Measurements from ENCODE around the gene PAIP2.
"Not testable (repeated sequence)": the region's sequence is repeated elsewhere in the genome, so short reads cannot be mapped to it uniquely, and the experiment has no call there.

PAIP2 gene

GRCh38 chr5:139384591-139385051 is 43.0 kb downstream of the PAIP2 start:
- H3K9ac ChIP-seq = peak overlapping the region; percentile 98
- no peak for TF ChIP-seq Cebpa-rat (IDR thresholded peaks at IDR 0.05)
- peak overlapping the region; percentile 99 for H3K4me2 ChIP-seq
- peaks cover 24% of the 10 kb centered on the region for H4K20me1 ChIP-seq
- H3K4me1 ChIP-seq = peaks cover 83% of the 10 kb centered on the region
- peaks cover 25% of the 10 kb centered on the region; the same call in 1 of the 2 replicates for H3K36me3 ChIP-seq
- no peaks in the 10 kb centered on the region for H3K9me3 ChIP-seq
- H3K27ac ChIP-seq = peak overlapping the region; percentile 100
- peak overlapping the region; percentile 78 for H3K4me3 ChIP-seq
- H3K27me3 ChIP-seq = no peaks in the 10 kb centered on the region

- H3K36me3 ChIP-seq = peaks cover 18% of the 10 kb centered on the region; the same call in 1 of the 2 replicates
- H3K4me3 ChIP-seq = peak overlapping the region; percentile 78
- peaks cover 82% of the 10 kb centered on the region for H3K4me1 ChIP-seq
- peak overlapping the region; percentile 100 for H3K27ac ChIP-seq
- peak overlapping the region; percentile 98 for H3K9ac ChIP-seq
- H4K20me1 ChIP-seq = peaks cover 24% of the 10 kb centered on the region
- H3K9me3 ChIP-seq = no peaks in the 10 kb centered on the region
- H3K4me2 ChIP-seq = peak overlapping the region; percentile 99
- no peaks in the 10 kb centered on the region for H3K27me3 ChIP-seq
- no peak for TF ChIP-seq Cebpa-rat (IDR thresholded peaks at IDR 0.05)
These were observed 43.7 kb downstream of the PAIP2 start for GRCh38 chr5:139385061-139386049.

GRCh38 chr5:139386050-139386438 is 44.4 kb downstream of the PAIP2 start:
- H3K27ac ChIP-seq = peak overlapping the region; percentile 100

GRCh38 chr5:139386956-139387355 is 45.3 kb downstream of the PAIP2 start:
- peak overlapping the region; percentile 78 for H3K4me3 ChIP-seq
- H3K9me3 ChIP-seq, H3K27me3 ChIP-seq: not testable (repeated sequence)
- H3K9ac ChIP-seq = peak overlapping the region; percentile 98
- H3K4me1 ChIP-seq = peaks cover 80% of the 10 kb centered on the region
- H3K27ac ChIP-seq = peak overlapping the region; percentile 100
- peak overlapping the region; percentile 99 for H3K4me2 ChIP-seq
- H3K36me3 ChIP-seq = peaks cover 17% of the 10 kb centered on the region; the same call in 1 of the 2 replicates
- peaks cover 24% of the 10 kb centered on the region for H4K20me1 ChIP-seq

More at GRCh38 chr5:139386050-139386438, 44.4 kb downstream of the PAIP2 start:
- Histone ChIP-seq H4K20me1 (peaks cover 24% of the 10 kb centered on the region), H3K9ac (peak overlapping the region; percentile 98), H3K9me3 (no peaks in the 10 kb centered on the region), H3K27me3 (no peaks in the 10 kb centered on the region), H3K4me2 (peak overlapping the region; percentile 99), H3K4me1 (peaks cover 82% of the 10 kb centered on the region), H3K4me3 (peak overlapping the region; percentile 78), H3K36me3 (peaks cover 17% of the 10 kb centered on the region; the same call in 1 of the 2 replicates)
- peak; percentile 79 for TF ChIP-seq Cebpa-rat (IDR thresholded peaks at IDR 0.05)

DNA sequence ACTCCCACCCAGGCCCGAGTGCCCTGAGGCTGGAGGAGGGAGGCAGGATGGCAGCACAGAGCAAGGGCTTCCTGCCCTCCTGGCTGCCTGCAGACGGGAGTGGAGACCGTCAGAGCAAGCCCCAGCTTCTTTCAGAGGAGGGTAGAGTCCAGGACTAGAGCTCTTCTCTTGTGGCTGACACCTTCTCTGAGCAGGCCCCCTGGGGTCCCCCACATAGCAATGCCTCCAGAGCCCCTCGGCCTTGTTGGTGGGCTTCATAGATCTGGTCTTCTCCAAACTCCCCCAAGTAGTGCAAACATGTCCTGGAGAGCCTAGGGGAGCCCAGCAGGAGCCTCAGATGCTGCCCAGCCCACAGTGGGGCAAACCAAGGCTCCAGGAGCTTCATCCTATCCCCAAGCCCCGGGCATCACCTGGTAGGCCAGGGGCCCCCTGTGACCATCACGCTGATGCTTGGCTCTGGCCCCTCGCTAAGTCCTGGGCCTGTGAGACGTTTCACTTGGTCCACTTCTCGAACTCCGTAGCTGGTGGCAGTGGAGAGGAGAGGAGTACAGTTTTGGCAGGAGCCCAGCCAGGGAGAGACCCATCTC is 46.0 kb downstream of the PAIP2 start:
- H3K27ac ChIP-seq = peak overlapping the region; percentile 100
- no peaks in the 10 kb centered on the region for H3K9me3 ChIP-seq
- peaks cover 20% of the 10 kb centered on the region for H4K20me1 ChIP-seq
- no peak for TF ChIP-seq Cebpa-rat (IDR thresholded peaks at IDR 0.05)
- H3K9ac ChIP-seq = peak overlapping the region; percentile 98
- H3K4me2 ChIP-seq = peak overlapping the region; percentile 99
- peak overlapping the region; percentile 78 for H3K4me3 ChIP-seq
- H3K27me3 ChIP-seq = no peaks in the 10 kb centered on the region
- H3K36me3 ChIP-seq = peaks cover 17% of the 10 kb centered on the region; the same call in 1 of the 2 replicates
- peaks cover 73% of the 10 kb centered on the region for H3K4me1 ChIP-seq

GRCh38 chr5:139388198-139388821 is 46.7 kb downstream of the PAIP2 start:
- Histone ChIP-seq H3K4me2 (peak overlapping the region; percentile 99), H4K20me1 (peaks cover 16% of the 10 kb centered on the region), H3K4me3 (peak overlapping the region; percentile 78), H3K9me3 (no peaks in the 10 kb centered on the region), H3K27me3 (no peaks in the 10 kb centered on the region), H3K4me1 (peaks cover 67% of the 10 kb centered on the region), H3K9ac (peak overlapping the region; percentile 98), H3K27ac (peak overlapping the region; percentile 100), H3K36me3 (peaks cover 17% of the 10 kb centered on the region; the same call in 1 of the 2 replicates)
- no peak for TF ChIP-seq Cebpa-rat (IDR thresholded peaks at IDR 0.05)

DNA sequence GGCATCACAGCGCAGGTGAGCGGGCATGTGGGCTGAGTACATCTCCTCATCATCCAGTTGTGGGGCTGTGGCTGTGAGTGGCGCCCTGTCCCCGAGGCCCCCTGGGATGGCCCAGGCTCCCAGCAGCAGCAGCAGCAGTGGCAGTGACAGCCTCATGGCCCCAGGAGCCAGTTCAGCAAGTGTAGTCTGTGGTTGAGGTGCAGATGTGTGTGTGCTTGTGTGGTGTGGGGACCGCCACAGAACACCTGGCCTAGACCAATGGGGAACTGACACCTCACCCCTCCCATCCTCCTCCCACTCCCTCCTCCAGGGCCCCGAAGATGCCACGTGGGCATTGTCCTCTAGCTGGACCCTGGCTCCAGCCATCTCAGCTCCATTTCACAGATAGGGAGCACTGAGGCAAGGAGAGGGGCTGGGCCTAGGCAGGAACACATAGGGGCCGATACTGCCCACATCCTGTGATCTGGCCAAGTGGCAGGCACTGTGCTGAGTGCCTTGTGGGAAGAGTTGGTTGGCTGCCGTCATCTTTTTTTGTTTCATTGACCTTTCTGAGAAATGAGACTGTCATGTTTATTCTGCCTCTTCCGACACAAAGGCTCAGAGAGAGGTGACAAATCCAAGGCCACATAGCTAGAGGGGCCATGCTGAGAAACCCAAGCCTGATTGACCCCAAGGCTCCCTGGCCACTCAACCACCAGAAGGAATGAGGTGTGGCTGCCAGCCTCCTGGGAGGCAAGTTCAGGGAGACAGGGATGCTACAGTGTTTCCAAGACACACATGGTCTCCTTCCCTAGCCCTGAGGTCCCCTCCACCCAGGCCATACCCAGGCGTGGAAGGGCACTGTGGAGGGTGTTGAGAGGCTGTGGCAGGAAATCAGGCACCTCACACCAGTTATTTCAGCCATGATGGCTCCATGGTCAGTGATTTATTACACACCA is 48.3 kb downstream of the PAIP2 start, which contains the start of gene MZB1:
TSS of gene MZB1 (minus strand) at position 213 of the 938 bp plus-strand sequence. CDS start at position 156, 57 bp downstream.
- Histone ChIP-seq H3K4me1 (peaks cover 56% of the 10 kb centered on the region), H3K36me3 (peaks cover 21% of the 10 kb centered on the region), H3K27ac (peak within 1 kb of the TSS; percentile 100), H4K20me1 (peaks cover 7% of the 10 kb centered on the region), H3K9me3 (no peaks in the 10 kb centered on the region), H3K4me2 (peak within 1 kb of the TSS; percentile 99), H3K9ac (peak within 1 kb of the TSS; percentile 98), H3K27me3 (no peaks in the 10 kb centered on the region), H3K4me3 (peak within 1 kb of the TSS; percentile 78)
- no peak for TF ChIP-seq Cebpa-rat (IDR thresholded peaks at IDR 0.05)

- Histone ChIP-seq H3K9ac (peak overlapping the region; percentile 98), H3K4me2 (peak overlapping the region; percentile 99), H3K27me3 (no peaks in the 10 kb centered on the region), H3K36me3 (peaks cover 31% of the 10 kb centered on the region), H3K27ac (peak overlapping the region; percentile 100), H3K4me1 (peaks cover 56% of the 10 kb centered on the region), H4K20me1 (peaks cover 16% of the 10 kb centered on the region), H3K9me3 (no peaks in the 10 kb centered on the region), H3K4me3 (peak overlapping the region; percentile 78)
- TF ChIP-seq Cebpa-rat (IDR thresholded peaks at IDR 0.05) = no peak
These were observed 49.2 kb downstream of the PAIP2 start for GRCh38 chr5:139390639-139391569.

Data from BLaER1 (cell line).